ENCODE results near the gene PTH1R. TPM values are rescaled to one million over a fixed set of nuclear protein-coding genes. Genes with fewer than 3 reads are reported as not detected.

PTH1R gene
- total and polyA plus RNA-seq, 2 experiments from 2014 or later: 0.60 to 1.3 TPM

- Histone ChIP-seq H3K4me3 (no peak overlapping the region), H3F3A (ENCODE audit: insufficient read depth) (peaks cover 7% of the 10 kb centered on the region; the same call in 1 of the 2 replicates), H3K4me2 (ENCODE audit: unreplicated experiment) (no peak overlapping the region), H2AFZ (no peak overlapping the region), H3K79me2 (ENCODE audit: insufficient read depth) (peaks cover 13% of the 10 kb centered on the region), H3K36me3 (ENCODE audit: low read depth) (peaks cover 53% of the 10 kb centered on the region), H3K27me3 (replicated peaks; ENCODE audit: insufficient read depth) (no peaks in the 10 kb centered on the region), H3K9ac (no peak overlapping the region), H3K9me2 (ENCODE audit: insufficient read depth) (no peaks in the 10 kb centered on the region), H3K27ac (no peak overlapping the region), H3K9me3 (ENCODE audit: low read depth) (no peaks in the 10 kb centered on the region), H3K4me1 (ENCODE audit: insufficient read depth) (no peaks in the 10 kb centered on the region), H4K20me1 (ENCODE audit: insufficient read depth) (no peaks in the 10 kb centered on the region)
- WGBS, 2 experiments (ENCODE audit: low coverage in 1 of 2, low lambda C conversion rate in 2 of 2, missing lambda C conversion rate in 2 of 2): 97 to 100% methylated on average over 4 of the region's 4 CpGs
- no peak for TF ChIP-seq EZH2 (IDR thresholded peaks at IDR 0.05; ENCODE audit: insufficient read depth, poor library complexity, severe bottlenecking)
- no peak for TF ChIP-seq EZH2phosphoT487 (IDR thresholded peaks at IDR 0.05; ENCODE audit: insufficient read depth, low read depth)
- in situ Hi-C loops (cut with MboI): no loop called here
- DNase-seq: no peak
These were observed 43.5 kb downstream of the PTH1R start for GRCh38 chr3:46921041-46921440.

DNA sequence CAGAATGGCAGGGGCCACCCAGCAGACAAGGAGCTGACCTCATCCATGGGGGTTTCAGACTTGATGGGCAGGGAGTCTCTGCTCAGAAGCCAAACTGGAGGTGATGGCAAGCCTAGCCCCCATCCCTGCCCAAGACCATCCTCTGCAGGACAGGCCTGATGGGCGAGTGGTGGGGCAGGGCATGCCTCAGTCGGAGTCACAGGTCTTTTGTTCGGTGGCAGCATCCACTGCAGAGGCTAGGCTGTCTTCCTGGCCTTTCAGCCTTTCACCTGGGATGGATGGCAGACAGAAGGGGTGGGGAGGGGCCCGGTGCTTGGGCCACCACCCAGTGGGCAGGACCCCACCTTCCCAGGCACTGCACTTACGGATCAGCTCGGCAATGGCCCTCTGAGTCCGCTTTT is 44.4 kb downstream of the PTH1R start:
- no peaks in the 10 kb centered on the region for H3K4me1 ChIP-seq (ENCODE audit: insufficient read depth)
- no peaks in the 10 kb centered on the region for H3K9me2 ChIP-seq (ENCODE audit: insufficient read depth)
- H3K9ac ChIP-seq: no peak overlapping the region
- no peak for DNase-seq
- peaks cover 21% of the 10 kb centered on the region for H3K79me2 ChIP-seq (ENCODE audit: insufficient read depth)
- H3F3A ChIP-seq (ENCODE audit: insufficient read depth): no peaks in the 10 kb centered on the region
- H3K27me3 ChIP-seq (replicated peaks; ENCODE audit: insufficient read depth): no peaks in the 10 kb centered on the region
- no peak overlapping the region for H3K4me2 ChIP-seq (ENCODE audit: unreplicated experiment)
- 94% methylated on average over 7 of the region's 7 CpGs for WGBS, 2 experiments (ENCODE audit: low coverage in 1 of 2, low lambda C conversion rate in 2 of 2, missing lambda C conversion rate in 2 of 2)
- peaks cover 53% of the 10 kb centered on the region for H3K36me3 ChIP-seq (ENCODE audit: low read depth)
- no peak for TF ChIP-seq EZH2phosphoT487 (IDR thresholded peaks at IDR 0.05; ENCODE audit: insufficient read depth, low read depth)
- TF ChIP-seq EZH2 (IDR thresholded peaks at IDR 0.05; ENCODE audit: insufficient read depth, poor library complexity, severe bottlenecking): no peak
- H3K4me3 ChIP-seq: no peak overlapping the region
- H3K27ac ChIP-seq: no peak overlapping the region
- H2AFZ ChIP-seq: no peak overlapping the region
- no peaks in the 10 kb centered on the region for H3K9me3 ChIP-seq (ENCODE audit: low read depth)
- in situ Hi-C loops (cut with MboI): no loop called here
- no peaks in the 10 kb centered on the region for H4K20me1 ChIP-seq (ENCODE audit: insufficient read depth)

- Histone ChIP-seq H3F3A (ENCODE audit: insufficient read depth) (no peaks in the 10 kb centered on the region), H3K4me2 (ENCODE audit: unreplicated experiment) (no peak overlapping the region), H3K4me3 (no peak overlapping the region), H3K36me3 (ENCODE audit: low read depth) (peaks cover 50% of the 10 kb centered on the region), H3K79me2 (ENCODE audit: insufficient read depth) (peaks cover 27% of the 10 kb centered on the region), H3K27me3 (replicated peaks; ENCODE audit: insufficient read depth) (no peaks in the 10 kb centered on the region), H4K20me1 (ENCODE audit: insufficient read depth) (no peaks in the 10 kb centered on the region), H3K9ac (no peak overlapping the region), H3K27ac (no peak overlapping the region), H3K4me1 (ENCODE audit: insufficient read depth) (no peaks in the 10 kb centered on the region), H2AFZ (no peak overlapping the region), H3K9me2 (ENCODE audit: insufficient read depth) (no peaks in the 10 kb centered on the region), H3K9me3 (ENCODE audit: low read depth) (no peaks in the 10 kb centered on the region)
- WGBS, 2 experiments (ENCODE audit: low coverage in 1 of 2, low lambda C conversion rate in 2 of 2, missing lambda C conversion rate in 2 of 2): 87 to 89% methylated on average over 4 of the region's 4 CpGs
- in situ Hi-C loops (cut with MboI): no loop called here
- DNase-seq: no peak
- no peak for TF ChIP-seq EZH2 (IDR thresholded peaks at IDR 0.05; ENCODE audit: insufficient read depth, poor library complexity, severe bottlenecking)
- no peak for TF ChIP-seq EZH2phosphoT487 (IDR thresholded peaks at IDR 0.05; ENCODE audit: insufficient read depth, low read depth)
These were observed 44.9 kb downstream of the PTH1R start for GRCh38 chr3:46922426-46922825.

DNA sequence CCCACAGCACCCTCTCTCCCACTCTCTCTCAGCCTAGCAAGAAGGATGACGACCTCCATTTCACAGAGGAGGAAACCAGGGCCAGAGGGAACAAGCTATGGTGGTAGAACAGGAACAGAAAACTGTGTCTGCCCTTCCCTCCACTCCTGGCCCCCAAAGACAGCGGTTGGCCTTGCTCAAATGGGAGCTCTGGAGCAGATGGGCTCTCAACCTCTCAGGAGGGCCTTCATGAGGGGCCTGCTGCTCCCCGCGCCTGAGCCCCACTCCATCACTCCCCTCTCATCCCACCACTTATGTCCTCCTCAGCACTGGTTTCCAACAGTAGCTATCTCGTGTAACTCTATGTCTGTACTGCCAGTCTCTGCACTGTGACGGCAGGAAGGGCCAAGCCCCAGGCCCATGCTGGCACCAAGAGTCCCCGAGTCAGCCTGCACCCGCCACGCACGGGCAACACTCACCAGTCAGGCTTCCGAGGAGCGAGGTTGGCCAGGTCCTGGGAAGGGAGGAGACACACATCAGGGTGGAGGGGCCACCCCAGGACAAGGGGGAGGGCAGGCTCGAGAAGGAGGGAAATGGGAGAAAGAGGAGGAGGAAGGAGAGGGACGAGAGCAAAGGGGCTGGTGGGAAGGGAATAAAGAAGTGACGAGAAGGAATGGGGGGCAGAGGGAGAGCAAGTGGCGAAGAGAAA is 45.5 kb downstream of the PTH1R start:
- H2AFZ ChIP-seq: no peak overlapping the region
- DNase-seq: no peak

More for the DNA sequence above, 45.5 kb downstream of the PTH1R start:
- in situ Hi-C loops (cut with MboI): no loop called here
- WGBS, 2 experiments (ENCODE audit: low coverage in 1 of 2, low lambda C conversion rate in 2 of 2, missing lambda C conversion rate in 2 of 2): 82 to 85% methylated on average over 16 of the region's 16 CpGs
- no peak overlapping the region for H3K27ac ChIP-seq
- H3K9me3 ChIP-seq (ENCODE audit: low read depth): no peaks in the 10 kb centered on the region
- H3K36me3 ChIP-seq (ENCODE audit: low read depth): peaks cover 44% of the 10 kb centered on the region
- no peak overlapping the region for H3K4me2 ChIP-seq (ENCODE audit: unreplicated experiment)
- TF ChIP-seq EZH2 (IDR thresholded peaks at IDR 0.05; ENCODE audit: insufficient read depth, poor library complexity, severe bottlenecking) (no peak), EZH2phosphoT487 (IDR thresholded peaks at IDR 0.05; ENCODE audit: insufficient read depth, low read depth) (no peak)
- peaks cover 32% of the 10 kb centered on the region for H3K79me2 ChIP-seq (ENCODE audit: insufficient read depth)
- H3K27me3 ChIP-seq (replicated peaks; ENCODE audit: insufficient read depth): no peaks in the 10 kb centered on the region
- H3K9me2 ChIP-seq (ENCODE audit: insufficient read depth): no peaks in the 10 kb centered on the region
- no peaks in the 10 kb centered on the region for H3K4me1 ChIP-seq (ENCODE audit: insufficient read depth)
- H4K20me1 ChIP-seq (ENCODE audit: insufficient read depth): no peaks in the 10 kb centered on the region
- H3F3A ChIP-seq (ENCODE audit: insufficient read depth): no peaks in the 10 kb centered on the region
- no peak overlapping the region for H3K4me3 ChIP-seq
- no peak overlapping the region for H3K9ac ChIP-seq
